ENCODE results near the gene BCOR. TPM values are rescaled to one million over a fixed set of nuclear protein-coding genes. Genes with fewer than 3 reads are reported as not detected.

BCOR gene
- total RNA-seq, 1 experiment from 2014 or later, result 0.68 TPM

DNA sequence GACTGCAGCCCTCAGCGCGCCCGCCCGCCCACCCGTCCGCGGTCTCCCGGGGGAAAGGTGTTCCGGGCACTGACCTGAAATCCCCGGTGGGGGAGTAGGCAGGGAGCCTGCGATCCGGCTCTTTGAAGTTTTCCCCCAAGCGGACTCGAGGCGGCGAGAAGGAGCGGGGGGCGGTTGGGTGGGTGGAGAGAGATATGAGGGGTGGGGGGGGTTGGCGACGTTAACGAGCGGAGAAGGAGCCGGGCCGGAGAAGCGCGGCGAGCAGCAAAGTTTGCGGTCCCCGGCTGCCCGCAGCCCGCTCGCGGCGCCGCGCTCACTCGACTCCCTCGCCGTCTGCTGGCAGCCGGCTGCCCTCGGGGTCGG, 636 bp downstream of the BCOR start:
- Histone ChIP-seq H3F3A (ENCODE audit: insufficient read depth, low read depth) (no peaks in the 10 kb centered on the region), H3K4me2 (no peak overlapping the region), H4K20me1 (ENCODE audit: insufficient read depth) (0 out of 2 replicates have a peak, but pooled peaks cover 4% of the 10 kb centered on the region), H3K27me3 (ENCODE audit: insufficient read depth, low read depth) (no peaks in the 10 kb centered on the region), H3K36me3 (ENCODE audit: low read depth) (no peaks in the 10 kb centered on the region), H3K27ac (no peak overlapping the region), H3K4me3 (no peak overlapping the region), H3K9me2 (ENCODE audit: insufficient read depth) (no peaks in the 10 kb centered on the region), H3K4me1 (replicated peaks; ENCODE audit: insufficient read depth) (peaks cover 8% of the 10 kb centered on the region; the same call in 1 of the 2 replicates), H3K79me2 (ENCODE audit: low read depth) (peaks cover 47% of the 10 kb centered on the region), H2AFZ (no peak overlapping the region), H3K9me3 (ENCODE audit: insufficient read depth, low read depth) (no peaks in the 10 kb centered on the region)
- intact Hi-C loops (cut with micrococcal nuclease; ENCODE audit: unreplicated experiment), result loop anchor here (2.0 kb wide), 1 partner anchor 78 kb away; no protein-coding TSS in a partner anchor
- ChIA-PET POLR2A (ENCODE audit: unreplicated experiment) (interaction anchor here (0.7 kb wide), 1 partner anchor 79 kb away, joined by 6 read pairs; no protein-coding TSS in a partner anchor), CTCF (no interaction called here)
- no TSS peak for BruUV-seq (replicated peaks)
- DNase-seq, result no peak
- TF ChIP-seq EZH2 (IDR thresholded peaks at IDR 0.05; ENCODE audit: low read depth), result no peak
- TF ChIP-seq, protein P1, sequence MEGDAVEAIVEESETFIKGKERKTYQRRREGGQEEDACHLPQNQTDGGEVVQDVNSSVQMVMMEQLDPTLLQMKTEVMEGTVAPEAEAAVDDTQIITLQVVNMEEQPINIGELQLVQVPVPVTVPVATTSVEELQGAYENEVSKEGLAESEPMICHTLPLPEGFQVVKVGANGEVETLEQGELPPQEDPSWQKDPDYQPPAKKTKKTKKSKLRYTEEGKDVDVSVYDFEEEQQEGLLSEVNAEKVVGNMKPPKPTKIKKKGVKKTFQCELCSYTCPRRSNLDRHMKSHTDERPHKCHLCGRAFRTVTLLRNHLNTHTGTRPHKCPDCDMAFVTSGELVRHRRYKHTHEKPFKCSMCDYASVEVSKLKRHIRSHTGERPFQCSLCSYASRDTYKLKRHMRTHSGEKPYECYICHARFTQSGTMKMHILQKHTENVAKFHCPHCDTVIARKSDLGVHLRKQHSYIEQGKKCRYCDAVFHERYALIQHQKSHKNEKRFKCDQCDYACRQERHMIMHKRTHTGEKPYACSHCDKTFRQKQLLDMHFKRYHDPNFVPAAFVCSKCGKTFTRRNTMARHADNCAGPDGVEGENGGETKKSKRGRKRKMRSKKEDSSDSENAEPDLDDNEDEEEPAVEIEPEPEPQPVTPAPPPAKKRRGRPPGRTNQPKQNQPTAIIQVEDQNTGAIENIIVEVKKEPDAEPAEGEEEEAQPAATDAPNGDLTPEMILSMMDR (conservative IDR thresholded peaks at IDR 0.05), result no peak

DNA sequence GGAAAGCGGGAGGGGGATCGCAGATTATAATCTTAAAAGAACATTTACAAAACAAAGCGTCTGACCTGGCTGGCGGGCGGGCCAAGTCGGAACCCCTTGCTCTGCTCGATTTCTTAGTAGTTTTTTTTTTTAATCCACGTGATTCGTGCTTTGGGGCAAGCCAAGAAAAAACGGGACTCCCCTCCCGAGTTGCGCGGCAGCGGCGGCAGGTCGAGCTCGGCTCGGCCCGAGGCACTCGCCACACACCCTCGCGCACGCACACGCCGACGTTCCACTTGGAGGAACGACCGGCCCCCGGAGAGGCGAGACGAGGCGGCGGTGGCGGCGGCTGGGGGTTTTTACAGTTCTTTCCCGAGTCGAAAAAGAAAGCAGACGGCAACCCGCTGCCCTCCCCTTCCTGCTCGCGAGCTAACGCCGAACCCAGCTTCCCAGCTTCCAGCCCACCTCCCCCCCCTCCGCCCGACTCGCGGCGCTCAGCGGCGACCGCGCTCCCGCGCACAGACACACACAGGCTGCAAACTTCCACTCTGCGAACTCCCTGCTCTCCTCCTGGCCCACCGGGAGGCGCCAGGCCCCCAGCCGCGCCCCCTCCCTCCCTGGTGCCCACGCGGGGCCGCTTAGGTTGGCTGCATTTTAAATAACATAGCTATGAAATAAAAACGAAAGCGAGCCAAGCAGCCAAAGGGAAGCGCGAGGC, 1.2 kb downstream of the BCOR start:
- Histone ChIP-seq H3K9me2 (ENCODE audit: insufficient read depth) (no peaks in the 10 kb centered on the region), H3K9me3 (ENCODE audit: insufficient read depth, low read depth) (no peaks in the 10 kb centered on the region), H3K4me3 (peak overlapping the region; percentile 55; the same call in 1 of the 2 replicates), H3K79me2 (ENCODE audit: low read depth) (peaks cover 52% of the 10 kb centered on the region), H3K27ac (no peak overlapping the region), H3F3A (ENCODE audit: insufficient read depth, low read depth) (no peaks in the 10 kb centered on the region), H3K4me1 (replicated peaks; ENCODE audit: insufficient read depth) (peaks cover 8% of the 10 kb centered on the region; the same call in 1 of the 2 replicates), H3K36me3 (ENCODE audit: low read depth) (no peaks in the 10 kb centered on the region), H3K27me3 (ENCODE audit: insufficient read depth, low read depth) (no peaks in the 10 kb centered on the region), H3K4me2 (peak overlapping the region; percentile 75), H4K20me1 (ENCODE audit: insufficient read depth) (0 out of 2 replicates have a peak, but pooled peaks cover 4% of the 10 kb centered on the region), H2AFZ (no peak overlapping the region)
- CTCF ChIA-PET, result no interaction called here
- no peak for DNase-seq
- BruUV-seq (replicated peaks), result no TSS peak
- intact Hi-C loops (cut with micrococcal nuclease; ENCODE audit: unreplicated experiment), result loop anchor here (2.0 kb wide), 1 partner anchor 78 kb away; no protein-coding TSS in a partner anchor
- TF ChIP-seq EZH2 (IDR thresholded peaks at IDR 0.05; ENCODE audit: low read depth), result no peak
- TF ChIP-seq, protein P1 (conservative IDR thresholded peaks at IDR 0.05), result no peak
- POLR2A ChIA-PET (ENCODE audit: unreplicated experiment), result interaction anchor here (0.7 kb wide), 1 partner anchor 80 kb away, joined by 6 read pairs; no protein-coding TSS in a partner anchor

DNA sequence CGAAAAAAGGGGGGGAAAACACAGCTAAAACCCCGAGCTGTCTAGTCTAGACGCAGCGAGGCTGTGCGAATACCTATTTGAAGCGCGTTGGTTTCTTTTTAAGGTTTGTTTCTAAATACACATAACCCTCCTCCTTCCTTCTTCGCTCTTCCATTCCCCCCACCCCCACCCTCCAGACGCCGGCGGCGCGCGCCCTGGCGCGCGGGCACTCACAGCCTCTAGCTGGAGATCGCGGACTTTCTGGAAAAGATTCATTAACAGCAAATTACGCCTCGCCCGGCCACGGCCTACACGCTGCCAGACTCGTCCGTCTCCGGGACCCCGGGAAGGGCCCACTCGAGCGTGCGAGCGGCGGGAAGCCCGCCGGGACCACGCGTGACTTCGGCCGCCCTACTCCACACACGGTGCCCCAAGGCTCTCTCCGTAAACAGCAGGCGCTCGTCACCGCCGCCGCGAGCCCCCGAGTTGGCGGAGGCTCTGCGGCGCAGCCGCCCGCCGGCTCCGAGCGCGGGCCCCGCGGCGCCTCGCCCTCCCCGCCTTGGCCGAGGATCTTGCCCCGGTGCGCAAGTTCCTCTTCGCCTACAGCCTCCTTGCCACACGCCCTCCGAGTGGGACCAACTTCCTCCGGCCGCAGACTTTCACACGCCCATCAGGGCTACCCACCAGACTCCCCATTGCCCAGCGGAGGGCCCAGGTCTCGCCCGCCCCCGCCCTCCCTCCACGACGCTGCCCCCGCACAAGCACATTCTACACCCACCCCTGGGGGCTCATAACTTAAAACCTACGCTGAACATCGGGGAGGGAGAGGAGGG, 2.0 kb downstream of the BCOR start:
- intact Hi-C loops (cut with micrococcal nuclease; ENCODE audit: unreplicated experiment), result loop anchor here (2.0 kb wide), 1 partner anchor 79 kb away; no protein-coding TSS in a partner anchor
- CTCF ChIA-PET, result no interaction called here
- H3F3A ChIP-seq (ENCODE audit: insufficient read depth, low read depth), result no peaks in the 10 kb centered on the region
- no peaks in the 10 kb centered on the region for H3K36me3 ChIP-seq (ENCODE audit: low read depth)
- H3K4me3 ChIP-seq, result peak overlapping the region; percentile 55; the same call in 1 of the 2 replicates
- no peaks in the 10 kb centered on the region for H3K9me3 ChIP-seq (ENCODE audit: insufficient read depth, low read depth)
- POLR2A ChIA-PET (ENCODE audit: unreplicated experiment), result no interaction called here
- peaks cover 57% of the 10 kb centered on the region for H3K79me2 ChIP-seq (ENCODE audit: low read depth)
- no TSS peak for BruUV-seq (replicated peaks)
- peaks cover 2% of the 10 kb centered on the region; the same call in 1 of the 2 replicates for H3K4me1 ChIP-seq (replicated peaks; ENCODE audit: insufficient read depth)
- H2AFZ ChIP-seq, result no peak overlapping the region
- TF ChIP-seq EZH2 (IDR thresholded peaks at IDR 0.05; ENCODE audit: low read depth), result no peak
- TF ChIP-seq, protein P1 (conservative IDR thresholded peaks at IDR 0.05), result no peak
- H3K27ac ChIP-seq, result no peak overlapping the region
- no peaks in the 10 kb centered on the region for H3K27me3 ChIP-seq (ENCODE audit: insufficient read depth, low read depth)
- no peak for DNase-seq
- H4K20me1 ChIP-seq (ENCODE audit: insufficient read depth), result 0 out of 2 replicates have a peak, but pooled peaks cover 7% of the 10 kb centered on the region
- H3K4me2 ChIP-seq, result peak overlapping the region; percentile 75
- no peaks in the 10 kb centered on the region for H3K9me2 ChIP-seq (ENCODE audit: insufficient read depth)

Data from PC-9 (cell line).